ENCODE data around the gene HNF1A. TPM values are rescaled to one million over a fixed set of nuclear protein-coding genes. Genes with fewer than 3 reads are reported as not detected.

HNF1A gene
- total RNA-seq, 1 donor from 2014 or later = not detected

GRCh38 chr12:120977531-120978295 lies 630 bp upstream of the HNF1A start:
- Mint-ChIP-seq H3K9me3 (ENCODE audit: unreplicated experiment) (no peaks in the 10 kb centered on the region), H3K27me3 (ENCODE audit: unreplicated experiment) (no peaks in the 10 kb centered on the region), H3K4me1 (ENCODE audit: unreplicated experiment) (peaks cover 3% of the 10 kb centered on the region), H3K27ac (ENCODE audit: unreplicated experiment) (no peak overlapping the region), H3K36me3 (ENCODE audit: unreplicated experiment) (no peaks in the 10 kb centered on the region), H3K4me3 (ENCODE audit: unreplicated experiment) (no peak overlapping the region)
- DNase-seq (ENCODE audit: extremely low spot score, unreplicated experiment) = no peak
- TF ChIP-seq CTCF (IDR thresholded peaks at IDR 0.05) = no peak

- Mint-ChIP-seq H3K9me3 (ENCODE audit: unreplicated experiment) (no peaks in the 10 kb centered on the region), H3K4me3 (ENCODE audit: unreplicated experiment) (no peak overlapping the region), H3K27ac (ENCODE audit: unreplicated experiment) (no peak overlapping the region), H3K27me3 (ENCODE audit: unreplicated experiment) (no peaks in the 10 kb centered on the region), H3K36me3 (ENCODE audit: unreplicated experiment) (no peaks in the 10 kb centered on the region), H3K4me1 (ENCODE audit: unreplicated experiment) (no peaks in the 10 kb centered on the region)
- no peak for TF ChIP-seq CTCF (IDR thresholded peaks at IDR 0.05)
- no peak for DNase-seq (ENCODE audit: extremely low spot score, unreplicated experiment)
Observed at GRCh38 chr12:120979220-120979861, 998 bp downstream of the HNF1A start.

GRCh38 chr12:120979862-120980696 lies 1.7 kb downstream of the HNF1A start:
- no peak overlapping the region for H3K27ac Mint-ChIP-seq (ENCODE audit: unreplicated experiment)
- H3K9me3 Mint-ChIP-seq (ENCODE audit: unreplicated experiment) = no peaks in the 10 kb centered on the region
- H3K36me3 Mint-ChIP-seq (ENCODE audit: unreplicated experiment) = no peaks in the 10 kb centered on the region
- DNase-seq (ENCODE audit: extremely low spot score, unreplicated experiment) = no peak
- TF ChIP-seq CTCF (IDR thresholded peaks at IDR 0.05) = no peak
- no peaks in the 10 kb centered on the region for H3K4me1 Mint-ChIP-seq (ENCODE audit: unreplicated experiment)
- no peaks in the 10 kb centered on the region for H3K27me3 Mint-ChIP-seq (ENCODE audit: unreplicated experiment)
- H3K4me3 Mint-ChIP-seq (ENCODE audit: unreplicated experiment) = no peak overlapping the region

- Mint-ChIP-seq H3K4me1 (ENCODE audit: unreplicated experiment) (no peaks in the 10 kb centered on the region), H3K27me3 (ENCODE audit: unreplicated experiment) (no peaks in the 10 kb centered on the region), H3K4me3 (ENCODE audit: unreplicated experiment) (no peak overlapping the region), H3K9me3 (ENCODE audit: unreplicated experiment) (no peaks in the 10 kb centered on the region), H3K27ac (ENCODE audit: unreplicated experiment) (no peak overlapping the region), H3K36me3 (ENCODE audit: unreplicated experiment) (no peaks in the 10 kb centered on the region)
- no peak for DNase-seq (ENCODE audit: extremely low spot score, unreplicated experiment)
- no peak for TF ChIP-seq CTCF (IDR thresholded peaks at IDR 0.05)
Observed at GRCh38 chr12:120980800-120981368, 2.5 kb downstream of the HNF1A start.

All from osteocyte (in vitro differentiated cells).